ENCODE results near the gene RSF1. TPM values are rescaled to one million over a fixed set of nuclear protein-coding genes. Genes with fewer than 3 reads are reported as not detected.

The RSF1 gene
- total RNA-seq, 1 donor from 2014 or later: 109 TPM

GRCh38 chr11:77775936-77776335, 44.6 kb downstream of the RSF1 start:
- Mint-ChIP-seq H3K4me1 (peaks cover 13% of the 10 kb centered on the region), H3K4me3 (no peak overlapping the region), H3K27me3 (ENCODE audit: low read depth) (no peaks in the 10 kb centered on the region), H3K27ac (peak overlapping the region; percentile 30), H3K9me3 (no peaks in the 10 kb centered on the region), H3K36me3 (no peaks in the 10 kb centered on the region)
- DNase-seq (ENCODE audit: low spot score in 2 of 2, unreplicated experiment in 2 of 2): no peak
- no peak for TF ChIP-seq CTCF (IDR thresholded peaks at IDR 0.05; ENCODE audit: unreplicated experiment)

- no peak for DNase-seq (ENCODE audit: low spot score in 2 of 2, unreplicated experiment in 2 of 2)
- H3K27me3 Mint-ChIP-seq (ENCODE audit: low read depth): no peaks in the 10 kb centered on the region
- H3K27ac Mint-ChIP-seq: no peak overlapping the region
- peaks cover 9% of the 10 kb centered on the region for H3K4me1 Mint-ChIP-seq
- H3K4me3 Mint-ChIP-seq: no peak overlapping the region
- TF ChIP-seq CTCF (IDR thresholded peaks at IDR 0.05; ENCODE audit: unreplicated experiment): no peak
- no peaks in the 10 kb centered on the region for H3K36me3 Mint-ChIP-seq
- no peaks in the 10 kb centered on the region for H3K9me3 Mint-ChIP-seq
Observed at GRCh38 chr11:77771135-77771534, 49.4 kb downstream of the RSF1 start.

- no peak for DNase-seq (ENCODE audit: low spot score in 2 of 2, unreplicated experiment in 2 of 2)
- no peak for TF ChIP-seq CTCF (IDR thresholded peaks at IDR 0.05; ENCODE audit: unreplicated experiment)
- no peaks in the 10 kb centered on the region for H3K9me3 Mint-ChIP-seq
- H3K27me3 Mint-ChIP-seq (ENCODE audit: low read depth): no peaks in the 10 kb centered on the region
- H3K36me3 Mint-ChIP-seq: no peaks in the 10 kb centered on the region
- H3K27ac Mint-ChIP-seq: no peak overlapping the region
- H3K4me1 Mint-ChIP-seq: peaks cover 9% of the 10 kb centered on the region
- no peak overlapping the region for H3K4me3 Mint-ChIP-seq
Observed at GRCh38 chr11:77770629-77771028, 49.9 kb downstream of the RSF1 start.

DNA sequence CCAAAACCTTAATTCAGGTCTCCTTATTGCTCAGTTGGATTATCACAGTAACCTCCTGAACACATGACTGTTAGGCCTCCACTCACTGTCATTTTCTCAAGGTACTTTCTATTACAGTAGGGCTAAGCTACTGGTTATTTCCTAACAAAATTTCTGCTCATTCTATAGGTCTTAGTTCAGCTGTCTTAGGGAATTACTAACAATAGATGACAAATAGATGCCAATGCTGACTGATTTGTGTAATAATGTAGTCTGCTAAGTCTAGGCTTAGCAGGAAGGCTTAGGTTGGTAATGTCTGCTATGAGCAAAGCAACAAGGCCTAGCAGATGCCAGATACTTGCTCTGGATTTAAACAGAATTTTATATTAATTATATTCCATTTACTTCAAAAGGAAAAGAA, 58.1 kb downstream of the RSF1 start:
- Mint-ChIP-seq H3K27ac (peak overlapping the region; percentile 31), H3K4me3 (no peak overlapping the region), H3K4me1 (no peaks in the 10 kb centered on the region)

DNA sequence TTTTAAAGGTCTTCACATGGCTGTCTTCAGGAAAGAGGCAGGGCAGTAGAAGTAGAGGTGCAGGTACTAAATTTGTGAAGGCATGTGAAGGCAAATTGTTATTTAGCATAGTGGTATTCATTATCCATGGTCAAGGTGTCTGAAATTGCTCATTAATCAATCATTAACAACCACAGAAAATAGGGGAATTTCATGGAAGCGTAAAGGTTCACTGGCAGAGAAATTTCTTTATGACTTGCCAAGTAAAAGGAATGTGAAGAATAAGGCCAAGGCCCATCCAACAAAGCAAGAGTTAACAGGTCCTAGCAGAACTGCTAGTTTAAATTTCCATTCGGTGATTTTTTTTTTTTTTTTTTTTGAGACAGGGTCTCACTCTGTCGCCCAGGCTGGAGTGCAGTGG, 59.0 kb downstream of the RSF1 start:
- TF ChIP-seq CTCF (IDR thresholded peaks at IDR 0.05; ENCODE audit: unreplicated experiment): no peak
- no peak for DNase-seq (ENCODE audit: low spot score in 2 of 2, unreplicated experiment in 2 of 2)
- Mint-ChIP-seq H3K27me3 (ENCODE audit: low read depth) (no peaks in the 10 kb centered on the region), H3K27ac (no peak overlapping the region), H3K4me1 (peaks cover 3% of the 10 kb centered on the region), H3K9me3 (no peaks in the 10 kb centered on the region), H3K36me3 (peaks cover 33% of the 10 kb centered on the region), H3K4me3 (no peak overlapping the region)

More for the DNA sequence above, 58.1 kb downstream of the RSF1 start:
- Mint-ChIP-seq H3K9me3 (no peaks in the 10 kb centered on the region), H3K27me3 (ENCODE audit: low read depth) (no peaks in the 10 kb centered on the region), H3K36me3 (peaks cover 27% of the 10 kb centered on the region)
- TF ChIP-seq CTCF (IDR thresholded peaks at IDR 0.05; ENCODE audit: unreplicated experiment): no peak
- DNase-seq (ENCODE audit: low spot score in 2 of 2, unreplicated experiment in 2 of 2): no peak

DNA sequence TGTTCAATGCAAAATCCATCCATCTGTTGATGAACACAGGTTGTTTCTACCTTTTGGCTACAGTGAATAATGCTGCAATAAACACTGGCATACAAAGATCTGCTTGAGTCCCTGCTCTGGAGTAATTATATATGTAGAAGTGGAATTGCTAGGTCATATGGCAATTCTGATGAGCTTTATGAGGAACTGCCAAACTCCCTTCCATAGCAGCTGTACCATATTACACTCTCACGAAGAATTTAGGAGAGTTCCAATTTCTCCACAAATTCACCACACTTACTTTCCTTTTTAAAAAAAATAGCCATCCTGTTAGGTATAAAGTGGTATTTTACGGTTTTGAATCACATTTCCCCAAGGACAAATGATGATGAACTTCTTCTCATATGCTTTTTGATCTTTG, 62.2 kb downstream of the RSF1 start:
- H3K27ac Mint-ChIP-seq: no peak overlapping the region
- H3K36me3 Mint-ChIP-seq: peaks cover 40% of the 10 kb centered on the region
- no peak for TF ChIP-seq CTCF (IDR thresholded peaks at IDR 0.05; ENCODE audit: unreplicated experiment)
- H3K4me3 Mint-ChIP-seq: no peak overlapping the region
- no peaks in the 10 kb centered on the region for H3K9me3 Mint-ChIP-seq
- no peaks in the 10 kb centered on the region for H3K27me3 Mint-ChIP-seq (ENCODE audit: low read depth)
- DNase-seq (ENCODE audit: low spot score in 2 of 2, unreplicated experiment in 2 of 2): no peak
- H3K4me1 Mint-ChIP-seq: peaks cover 3% of the 10 kb centered on the region

Data from mesothelial cell of epicardium (in vitro differentiated cells).